K562 (cell line): ENCODE results near the gene CUL2. TPM values are rescaled to one million over a fixed set of nuclear protein-coding genes. Genes with fewer than 3 reads are reported as not detected.

Experiments
- CHD4 ChIP-seq: fragments of 200-600 bp; sonication (generic); IDR thresholded peaks from 3 replicates; pipeline ENCODE4 v1.6.1; 2012; ENCODE audit warnings: low read depth, mild to moderate bottlenecking, mixed read lengths, low read length, inconsistent platforms; ENCODE audit not compliant: insufficient read depth, insufficient replicate concordance, poor library complexity, severe bottlenecking
- DMBX1 ChIP-seq: fragments of 250-450 bp; sonication (Bioruptor Pico); IDR thresholded peaks from 2 replicates; pipeline ENCODE4 v1.8.0; 2022; ENCODE audit warnings: inconsistent platforms, mild to moderate bottlenecking, moderate library complexity, borderline replicate concordance
- ESRRA ChIP-seq: fragments of 450-650 bp; IDR thresholded peaks from 2 replicates; pipeline ENCODE4 v1.6.1; 2014; ENCODE audit warnings: low read depth, mild to moderate bottlenecking, moderate library complexity, borderline replicate concordance
- ETS1 ChIP-seq: conservative IDR thresholded peaks from 2 replicates; pipeline ENCODE4 v1.6.1; 2011; ENCODE audit warnings: low read depth, mild to moderate bottlenecking, low read length; ENCODE audit not compliant: control insufficient read depth
- MAFF ChIP-seq: IDR thresholded peaks from 2 replicates; pipeline ENCODE4 v1.6.1; 2012; ENCODE audit warnings: low read length, improper control_type of control experiment
- POLR2AphosphoS5 ChIP-seq: IDR thresholded peaks from 2 replicates; pipeline ENCODE4 v1.6.1; 2011; ENCODE audit warnings: mild to moderate bottlenecking, low read depth, low read length, moderate library complexity; ENCODE audit not compliant: control insufficient read depth, insufficient read depth
- POLR2G ChIP-seq: fragments of 200-400 bp; formaldehyde crosslinking; IDR thresholded peaks from 2 replicates; pipeline ENCODE4 v1.6.1; 2017; ENCODE audit warnings: low read depth, mild to moderate bottlenecking, antibody characterized with exemption, low read length, moderate library complexity
- POU5F1 ChIP-seq: fragments of 150-350 bp; IDR thresholded peaks from 2 replicates; pipeline ENCODE4 v1.6.1; 2014; ENCODE audit warnings: borderline replicate concordance, low read length, low read depth, mild to moderate bottlenecking; ENCODE audit not compliant: partially characterized antibody
- PRDM10 ChIP-seq: fragments of 450-650 bp; IDR thresholded peaks from 2 replicates; pipeline ENCODE4 v1.6.1; 2018; ENCODE audit not compliant: partially characterized antibody
- STAT5A ChIP-seq: IDR thresholded peaks from 2 replicates; pipeline ENCODE4 v1.6.1; 2012; ENCODE audit warnings: low read length, inconsistent platforms, borderline replicate concordance
- SUPT5H ChIP-seq: fragments of 450-650 bp; IDR thresholded peaks from 2 replicates; pipeline ENCODE4 v1.6.1; 2016
- TCFL5 ChIP-seq: fragments of 250-450 bp; sonication (Bioruptor Pico); conservative IDR thresholded peaks from 2 replicates; pipeline ENCODE4 v1.6.1; 2021; ENCODE audit warnings: mild to moderate bottlenecking, moderate library complexity, matching md5 sums
- ZNF282 ChIP-seq: sonication (generic); formaldehyde crosslinking; IDR thresholded peaks from 2 replicates; pipeline ENCODE4 v1.8.1; 2023; ENCODE audit warnings: missing genetic modification reagents
- ZNF699 ChIP-seq: fragments of 250-450 bp; sonication (Bioruptor Pico); IDR thresholded peaks from 2 replicates; pipeline ENCODE4 v1.8.0; 2021; ENCODE audit warnings: mild to moderate bottlenecking, moderate library complexity; ENCODE audit not compliant: insufficient replicate concordance
- polyA plus RNA-seq, 8 experiments: library from polyadenylated mRNA; depleted of rRNA in 4 of 8; stranded (reverse) in 5 of 8; unstranded in 3 of 8; fragments of >200 nt; fragmentation: Nextera tagmentation in 2 of 8; fragmentation: Illumina TruSeq in 1 of 8; extraction: Ambion mirVana in 2 of 8; extraction: Trizol in 1 of 8; gene quantifications; 2 replicates each; pipeline versions ENCODE4 v1.2.1 to v1.2.3, GENCODE V29; 2011 to 2014; ENCODE audit warnings: inconsistent platforms in 1 of 8, missing spikeins in 1 of 8
- total RNA-seq, 7 experiments: library from RNA; depleted of rRNA in 6 of 7; stranded (reverse); fragments of >200 nt in 6 of 7; fragmentation: Illumina TruSeq in 2 of 7; extraction: Trizol in 2 of 7; gene quantifications; 2 replicates each; pipeline versions ENCODE4 v1.2.1 to v1.2.3, GENCODE V29; 2011 to 2021; ENCODE audit warnings: low replicate concordance in 1 of 7
- TF ChIP-seq, protein P1 (sequence below): sonication (generic); formaldehyde crosslinking; IDR thresholded peaks from 2 replicates; pipeline ENCODE4 v1.8.0; 2022; ENCODE audit warnings: missing genetic modification reagents, mild to moderate bottlenecking, moderate library complexity, borderline replicate concordance
- TF ChIP-seq, protein P2 (sequence below): fragments of 450-650 bp; IDR thresholded peaks from 2 replicates; pipeline ENCODE4 v1.6.1; 2017; ENCODE audit warnings: mild to moderate bottlenecking, moderate library complexity

The CUL2 gene
- total and polyA plus RNA-seq, 9 of the 15 experiments (the other 6 are each of a cell fraction or from before 2014, with no cell fraction given), result 17.3 to 46.3 (median 41.2) TPM

GRCh38 chr10:35090162-35090954, at the start of gene CUL2 (continued):
- TF ChIP-seq POLR2G, result peak; percentile 84
- TF ChIP-seq TCFL5 (CRISPR knock-in tag), result no peak
- TF ChIP-seq PRDM10, result peak; percentile 99
- TF ChIP-seq MAFF, result peak; percentile 37; the same call in 1 of the 2 replicates
- TF ChIP-seq ETS1, result peak; percentile 48; the same call in 1 of the 2 replicates
- no peak for TF ChIP-seq ZNF699 (CRISPR knock-in tag)
- no peak for TF ChIP-seq STAT5A
- TF ChIP-seq, protein P1, sequence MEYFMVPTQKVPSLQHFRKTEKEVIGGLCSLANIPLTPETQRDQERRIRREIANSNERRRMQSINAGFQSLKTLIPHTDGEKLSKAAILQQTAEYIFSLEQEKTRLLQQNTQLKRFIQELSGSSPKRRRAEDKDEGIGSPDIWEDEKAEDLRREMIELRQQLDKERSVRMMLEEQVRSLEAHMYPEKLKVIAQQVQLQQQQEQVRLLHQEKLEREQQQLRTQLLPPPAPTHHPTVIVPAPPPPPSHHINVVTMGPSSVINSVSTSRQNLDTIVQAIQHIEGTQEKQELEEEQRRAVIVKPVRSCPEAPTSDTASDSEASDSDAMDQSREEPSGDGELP (CRISPR knock-in tag), result peak; percentile 40; the same call in 1 of the 2 replicates
- TF ChIP-seq POLR2AphosphoS5, result peak; percentile 55; the same call in 1 of the 2 replicates
- peak; percentile 29; the same call in 1 of the 2 replicates for TF ChIP-seq ESRRA
- TF ChIP-seq, protein P2, sequence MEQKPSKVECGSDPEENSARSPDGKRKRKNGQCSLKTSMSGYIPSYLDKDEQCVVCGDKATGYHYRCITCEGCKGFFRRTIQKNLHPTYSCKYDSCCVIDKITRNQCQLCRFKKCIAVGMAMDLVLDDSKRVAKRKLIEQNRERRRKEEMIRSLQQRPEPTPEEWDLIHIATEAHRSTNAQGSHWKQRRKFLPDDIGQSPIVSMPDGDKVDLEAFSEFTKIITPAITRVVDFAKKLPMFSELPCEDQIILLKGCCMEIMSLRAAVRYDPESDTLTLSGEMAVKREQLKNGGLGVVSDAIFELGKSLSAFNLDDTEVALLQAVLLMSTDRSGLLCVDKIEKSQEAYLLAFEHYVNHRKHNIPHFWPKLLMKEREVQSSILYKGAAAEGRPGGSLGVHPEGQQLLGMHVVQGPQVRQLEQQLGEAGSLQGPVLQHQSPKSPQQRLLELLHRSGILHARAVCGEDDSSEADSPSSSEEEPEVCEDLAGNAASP, result no peak
- peak; percentile 44; the same call in 1 of the 2 replicates for TF ChIP-seq SUPT5H
- no peak for TF ChIP-seq DMBX1 (CRISPR knock-in tag)
- TF ChIP-seq CHD4, result no peak
- no peak for TF ChIP-seq ZNF282 (CRISPR knock-in tag)
- peak; percentile 82 for TF ChIP-seq POU5F1
